Tibial nerve (tissue), 4 donors: ENCODE measurements around the gene CD302. TPM values are rescaled to one million over a fixed set of nuclear protein-coding genes. Genes with fewer than 3 reads are reported as not detected.

Experiments used
- DNase-seq, 2 donors: peaks; one replicate each; pipeline ENCODE4 v3.0.0-alpha.2; 2019; ENCODE audit warnings: low spot score in 2 of 2
- H3K27ac ChIP-seq, 4 donors: fragments of 200-600 bp; sonication (generic) in 3 of 4; one replicate each; pipeline ENCODE4 v1.5.1; 2017 to 2019; ENCODE audit warnings: mild to moderate bottlenecking in 1 of 4
- H3K27me3 ChIP-seq, 2 donors: fragments of 200-600 bp; sonication (generic) in 1 of 2; one replicate each; pipeline versions ENCODE4 v1.5.1 to v1.6.0; 2017 to 2019
- H3K36me3 ChIP-seq, 3 donors: fragments of 200-600 bp; sonication (generic); one replicate each; pipeline ENCODE4 v1.5.1; 2018 to 2019
- H3K4me1 ChIP-seq, 4 donors: fragments of 200-600 bp; sonication (generic) in 3 of 4; one replicate each; pipeline ENCODE4 v1.5.1; 2017 to 2019
- H3K4me3 ChIP-seq, 4 donors: fragments of 200-600 bp; sonication (generic) in 3 of 4; one replicate each; pipeline ENCODE4 v1.5.1; 2017 to 2019; ENCODE audit warnings: mild to moderate bottlenecking in 1 of 4, moderate library complexity in 1 of 4
- H3K9me3 ChIP-seq, 4 donors: fragments of 200-600 bp; sonication (generic) in 3 of 4; one replicate each; pipeline ENCODE4 v1.5.1; 2017 to 2019
- CTCF ChIP-seq, 5 experiments: fragments of 200-600 bp in 3 of 5; fragments of 450-650 bp in 2 of 5; sonication (generic) in 3 of 5; IDR thresholded peaks; one replicate each; pipeline ENCODE4 v1.5.1; 2016 to 2019; ENCODE audit warnings: antibody characterized with exemption in 5 of 5, mild to moderate bottlenecking in 3 of 5, moderate library complexity in 2 of 5
- EP300 ChIP-seq, 2 donors: sonication (generic); formaldehyde crosslinking; IDR thresholded peaks; one replicate each; pipeline ENCODE4 v1.6.1; 2017; ENCODE audit warnings: antibody characterized with exemption in 2 of 2, mild to moderate bottlenecking in 1 of 2
- POLR2A ChIP-seq, 2 donors: fragments of 450-650 bp; IDR thresholded peaks; one replicate each; pipeline ENCODE4 v1.6.1; 2017; ENCODE audit warnings: antibody characterized with exemption in 2 of 2, mild to moderate bottlenecking in 2 of 2, moderate library complexity in 2 of 2
- WGBS, 2 donors: methylation state at CpG; one replicate each; pipeline ENCODE4 v1.1.5; 2018; 5-methylcytosine and 5-hydroxymethylcytosine counted together
- total RNA-seq, 4 donors: library from RNA; depleted of rRNA; stranded (reverse); fragments of >200 nt; gene quantifications; one replicate each; pipeline ENCODE4 v1.1.0, GENCODE V29; 2016

The CD302 gene
- total RNA-seq, 4 donors from 2014 or later, result 58.3 to 73.2 (median 59.5) TPM

DNA sequence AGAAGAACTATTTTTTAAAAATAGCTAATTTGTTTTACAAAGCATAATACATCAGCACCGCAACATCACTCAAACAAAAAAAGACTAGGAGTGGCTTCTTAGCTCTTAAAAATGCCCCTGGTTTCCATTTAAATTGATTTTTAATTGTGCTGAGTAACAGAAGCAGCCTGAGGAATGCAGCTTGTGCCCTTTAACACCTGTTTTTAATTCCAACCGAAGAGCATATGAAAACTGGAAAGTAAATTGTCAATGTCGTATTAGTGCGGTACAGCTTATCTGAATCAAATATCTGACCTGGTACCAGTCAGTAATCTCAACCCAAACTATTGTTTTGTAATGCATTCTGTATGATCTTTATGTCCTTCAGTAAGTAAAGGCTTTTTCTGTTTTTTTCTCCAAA, 13.2 kb upstream of the CD302 start:
- Histone ChIP-seq H3K9me3 (no peaks in the 10 kb centered on the region), H3K4me1 (no peaks in the 10 kb centered on the region), H3K27me3 (no peaks in the 10 kb centered on the region), H3K27ac (no peak overlapping the region), H3K4me3 (no peak overlapping the region), H3K36me3 (no peaks in the 10 kb centered on the region)
- 71 to 77% methylated on average over 4 of the region's 4 CpGs for WGBS, 2 donors
- no peak for DNase-seq
- TF ChIP-seq POLR2A (IDR thresholded peaks at IDR 0.05), result no peak
- TF ChIP-seq CTCF (IDR thresholded peaks at IDR 0.05), result no peak
- no peak for TF ChIP-seq EP300 (IDR thresholded peaks at IDR 0.05)

DNA sequence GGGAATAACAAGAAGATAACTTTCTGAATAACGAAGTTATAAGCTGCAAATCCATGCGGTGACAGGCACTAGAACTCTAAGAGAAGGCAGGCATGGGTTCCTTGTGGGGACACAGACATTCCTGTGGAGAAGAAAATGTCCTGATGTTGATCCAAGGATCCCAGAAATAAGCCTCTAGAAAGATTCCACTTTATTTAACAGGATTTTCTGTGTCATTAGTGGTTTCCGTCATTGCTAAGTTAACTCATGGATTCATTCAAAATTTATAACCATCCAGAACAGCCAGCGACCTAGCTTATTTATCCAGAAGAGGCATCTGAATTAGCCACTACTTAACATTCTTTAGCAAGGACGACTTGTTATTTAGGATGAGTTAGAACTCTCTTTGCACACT, 10.0 kb upstream of the CD302 start:
- 79 to 84% methylated on average over 5 of the region's 5 CpGs for WGBS, 2 donors

GRCh38 chr2:159807183-159808031, 9.4 kb upstream of the CD302 start:
- Histone ChIP-seq H3K9me3 (no peaks in the 10 kb centered on the region), H3K36me3 (no peaks in the 10 kb centered on the region), H3K4me1 (no peaks in the 10 kb centered on the region), H3K4me3 (no peak overlapping the region), H3K27me3 (no peaks in the 10 kb centered on the region), H3K27ac (no peak overlapping the region)
- DNase-seq, result peak in 1 of 2 donors; percentile 47
- WGBS, 2 donors, result 74 to 78% methylated on average over 4 of the region's 4 CpGs
- no peak for TF ChIP-seq POLR2A (IDR thresholded peaks at IDR 0.05)
- TF ChIP-seq CTCF (IDR thresholded peaks at IDR 0.05), result peak; percentile 61 to 75 (median 63)
- TF ChIP-seq EP300 (IDR thresholded peaks at IDR 0.05), result no peak

More for the DNA sequence above, 10.0 kb upstream of the CD302 start:
- Histone ChIP-seq H3K27ac (no peak overlapping the region), H3K27me3 (no peaks in the 10 kb centered on the region), H3K9me3 (no peaks in the 10 kb centered on the region), H3K36me3 (no peaks in the 10 kb centered on the region), H3K4me1 (no peaks in the 10 kb centered on the region), H3K4me3 (no peak overlapping the region)
- TF ChIP-seq POLR2A (IDR thresholded peaks at IDR 0.05) (no peak), CTCF (IDR thresholded peaks at IDR 0.05) (no peak), EP300 (IDR thresholded peaks at IDR 0.05) (no peak)
- no peak for DNase-seq

- no peak for DNase-seq
- Histone ChIP-seq H3K36me3 (no peaks in the 10 kb centered on the region), H3K27ac (no peak overlapping the region), H3K9me3 (no peaks in the 10 kb centered on the region), H3K27me3 (no peaks in the 10 kb centered on the region), H3K4me3 (no peak overlapping the region), H3K4me1 (no peaks in the 10 kb centered on the region)
- WGBS, 2 donors, result 85 to 91% methylated on average over 4 of the region's 4 CpGs
- no peak for TF ChIP-seq POLR2A (IDR thresholded peaks at IDR 0.05)
- no peak for TF ChIP-seq CTCF (IDR thresholded peaks at IDR 0.05)
- no peak for TF ChIP-seq EP300 (IDR thresholded peaks at IDR 0.05)
These were observed 6.9 kb upstream of the CD302 start for GRCh38 chr2:159804941-159805340.

DNA sequence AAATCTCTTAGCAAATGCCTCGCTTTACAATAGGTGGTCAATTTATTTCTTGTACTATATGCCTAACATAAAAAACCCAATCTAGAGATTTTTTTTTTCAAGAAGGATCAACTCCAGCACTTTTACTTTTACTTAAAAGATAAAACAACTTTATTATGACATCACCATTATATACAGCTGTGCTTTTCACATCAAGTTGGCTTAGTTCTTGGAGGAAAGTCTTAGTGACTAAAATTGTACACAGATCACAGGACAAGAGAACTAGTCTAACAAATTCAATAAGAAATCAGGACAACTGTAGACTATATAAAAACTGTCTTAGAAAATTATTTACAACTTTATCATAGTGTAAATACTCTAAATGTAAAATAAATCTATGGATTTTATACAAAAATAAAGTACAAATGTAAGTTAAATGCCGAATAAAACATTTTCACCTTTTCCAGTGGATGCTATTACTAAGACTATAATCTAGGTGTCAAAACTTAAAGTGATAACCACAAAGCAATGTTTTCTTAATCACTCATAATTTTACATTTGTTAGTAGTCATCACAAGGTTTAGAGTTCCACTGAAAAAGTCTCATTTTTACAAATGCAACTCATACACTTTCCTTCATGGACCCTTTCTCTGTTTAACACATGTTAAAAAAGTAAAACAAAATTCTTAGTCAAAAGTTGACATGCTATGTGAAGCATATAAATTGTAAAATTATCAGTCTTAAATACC, 5.4 kb upstream of the CD302 start:
- 49 to 51% methylated on average over 2 of the region's 2 CpGs for WGBS, 2 donors
- H3K4me1 ChIP-seq, result peaks cover 0 to 7% (median 0%) of the 10 kb centered on the region in 4 donors
- no peak overlapping the region for H3K27ac ChIP-seq
- H3K36me3 ChIP-seq, result no peaks in the 10 kb centered on the region
- H3K4me3 ChIP-seq, result no peak overlapping the region
- no peak for DNase-seq
- TF ChIP-seq POLR2A (IDR thresholded peaks at IDR 0.05) (no peak), EP300 (IDR thresholded peaks at IDR 0.05) (no peak), CTCF (IDR thresholded peaks at IDR 0.05) (no peak)
- no peaks in the 10 kb centered on the region for H3K27me3 ChIP-seq
- no peaks in the 10 kb centered on the region for H3K9me3 ChIP-seq
